H1 (cell line): ENCODE data around the gene LRWD1.

ENCODE experiments used
- CEBPB ChIP-seq: IDR thresholded peaks from 2 replicates; pipeline ENCODE4 v1.6.1; 2012; ENCODE audit warnings: low read depth, low read length
- CTCF ChIP-seq, 3 experiments: IDR thresholded peaks; 1 replicate in 2 of 3; 2 replicates in 1 of 3; pipeline versions ENCODE4 v1.5.1 to v1.6.1; 2011; ENCODE audit warnings: low read length in 3 of 3, mild to moderate bottlenecking in 3 of 3, inconsistent platforms in 2 of 3, low read depth in 1 of 3, moderate library complexity in 1 of 3; ENCODE audit not compliant: insufficient read depth in 1 of 3; ENCODE audit errors: control extremely low read depth in 1 of 3
- EZH2 ChIP-seq: fragments of 200-600 bp; sonication (generic); IDR thresholded peaks from 2 replicates; pipeline ENCODE4 v1.7.1; 2012; ENCODE audit warnings: low read depth, mild to moderate bottlenecking, moderate library complexity, low read length, inconsistent platforms; ENCODE audit not compliant: severe bottlenecking
- GABPA ChIP-seq: IDR thresholded peaks from 2 replicates; pipeline ENCODE4 v1.6.1; 2011; ENCODE audit warnings: mild to moderate bottlenecking, low read length, moderate library complexity, borderline replicate concordance; ENCODE audit not compliant: insufficient read depth
- JUND ChIP-seq: IDR thresholded peaks from 2 replicates; pipeline ENCODE4 v1.6.1; 2011; ENCODE audit warnings: mild to moderate bottlenecking, improper control_type of control experiment, low read length
- POLR2A ChIP-seq, 2 experiments: IDR thresholded peaks; 1 replicate in 1 of 2; 2 replicates in 1 of 2; pipeline ENCODE4 v1.6.1; 2011; ENCODE audit warnings: low read depth in 2 of 2, low read length in 2 of 2, mild to moderate bottlenecking in 2 of 2; ENCODE audit errors: control extremely low read depth in 1 of 2
- TAF1 ChIP-seq: IDR thresholded peaks from 2 replicates; pipeline ENCODE4 v1.6.1; 2011; ENCODE audit warnings: mild to moderate bottlenecking, low read depth, low read length
- YY1 ChIP-seq: IDR thresholded peaks from 2 replicates; pipeline ENCODE4 v1.6.1; 2011; ENCODE audit warnings: low read depth, mild to moderate bottlenecking, low read length

GRCh38 chr7:102424129-102424551 lies 40.6 kb upstream of the LRWD1 start:
- TF ChIP-seq TAF1 (no peak), CTCF (IDR thresholded peaks at IDR 0.05; ENCODE audit: control extremely low read depth in 1 of 3, insufficient read depth in 1 of 3, low read depth in 1 of 3, low read length in 3 of 3) (no peak), GABPA (no peak), YY1 (no peak), JUND (no peak), CEBPB (no peak), EZH2 (no peak), POLR2A (IDR thresholded peaks at IDR 0.05; ENCODE audit: control extremely low read depth in 1 of 2, low read depth in 2 of 2, low read length in 2 of 2) (no peak)
